HG03064 (cell line): ENCODE data around the gene GPSM1.
A peak's percentile ranks its signal among the peaks of the same experiment; 100 is the strongest.

Experiments
- ATAC-seq: cut with Tn5 transposase; IDR thresholded peaks from one replicate; pipeline ENCODE4 v1.9.1; 2021; ENCODE audit warnings: low read depth; ENCODE audit not compliant: unreplicated experiment

GPSM1 gene, protein sequence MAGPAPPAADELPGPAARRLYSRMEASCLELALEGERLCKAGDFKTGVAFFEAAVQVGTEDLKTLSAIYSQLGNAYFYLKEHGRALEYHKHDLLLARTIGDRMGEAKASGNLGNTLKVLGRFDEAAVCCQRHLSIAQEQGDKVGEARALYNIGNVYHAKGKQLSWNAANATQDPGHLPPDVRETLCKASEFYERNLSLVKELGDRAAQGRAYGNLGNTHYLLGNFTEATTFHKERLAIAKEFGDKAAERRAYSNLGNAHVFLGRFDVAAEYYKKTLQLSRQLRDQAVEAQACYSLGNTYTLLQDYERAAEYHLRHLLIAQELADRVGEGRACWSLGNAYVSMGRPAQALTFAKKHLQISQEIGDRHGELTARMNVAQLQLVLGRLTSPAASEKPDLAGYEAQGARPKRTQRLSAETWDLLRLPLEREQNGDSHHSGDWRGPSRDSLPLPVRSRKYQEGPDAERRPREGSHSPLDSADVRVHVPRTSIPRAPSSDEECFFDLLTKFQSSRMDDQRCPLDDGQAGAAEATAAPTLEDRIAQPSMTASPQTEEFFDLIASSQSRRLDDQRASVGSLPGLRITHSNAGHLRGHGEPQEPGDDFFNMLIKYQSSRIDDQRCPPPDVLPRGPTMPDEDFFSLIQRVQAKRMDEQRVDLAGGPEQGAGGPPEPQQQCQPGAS

DNA sequence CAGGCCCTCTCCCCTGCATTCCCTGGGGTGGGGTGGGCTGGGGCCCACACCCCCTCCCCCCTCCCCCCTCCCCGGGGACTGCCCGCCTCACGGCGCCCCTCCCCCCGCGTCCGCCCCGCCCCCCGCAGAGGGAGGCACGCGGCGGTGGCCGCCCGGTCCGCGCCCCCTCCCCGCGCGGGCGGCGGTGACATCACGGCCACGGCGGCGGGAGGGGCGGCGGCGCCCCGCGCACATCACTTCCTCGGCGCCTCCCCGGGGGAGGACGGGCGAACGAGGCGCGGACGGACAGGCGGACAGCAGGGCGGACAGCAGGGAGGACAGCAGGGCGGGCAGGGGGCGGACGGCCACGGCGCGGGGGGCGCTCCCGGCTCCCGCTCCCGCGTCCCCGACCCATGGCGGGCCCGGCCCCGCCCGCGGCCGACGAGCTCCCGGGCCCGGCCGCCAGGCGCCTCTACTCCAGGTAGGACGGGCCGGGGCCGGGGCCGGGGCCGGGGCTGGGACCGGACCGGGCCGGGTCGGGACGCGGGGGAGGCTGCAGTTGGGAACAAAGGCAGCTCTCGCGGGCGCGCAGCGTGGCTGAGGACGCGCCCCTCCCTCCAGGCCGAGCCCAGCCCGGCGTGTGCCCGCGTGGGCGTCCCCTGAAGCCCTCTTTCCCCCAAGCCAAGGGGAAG, at the start of gene GPSM1:
TSS of gene GPSM1 (plus strand) at position 236 of the 671 bp plus-strand sequence. CDS start at position 393, 157 bp downstream.
- no peak for ATAC-seq

DNA sequence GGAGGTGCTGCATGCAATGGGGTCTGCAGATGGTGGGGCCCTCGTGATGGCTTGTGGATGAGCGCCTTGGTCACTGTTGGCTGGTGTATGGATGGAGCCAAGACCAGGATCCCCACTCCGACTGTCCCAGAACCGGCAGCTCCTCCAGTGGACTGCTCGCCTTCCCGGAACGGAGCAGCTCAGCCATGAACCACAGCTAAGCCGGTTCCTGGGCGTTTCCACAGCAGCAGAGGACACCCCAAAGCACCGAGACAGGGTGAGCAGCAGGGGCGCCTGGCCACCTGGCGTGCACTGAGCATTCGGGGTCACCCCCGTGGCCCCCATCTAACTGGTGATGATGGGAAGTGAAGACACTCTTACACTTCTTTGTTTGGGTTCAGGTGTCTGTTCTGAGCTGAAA, 49.6 kb upstream of the GPSM1 start:
- no peak for ATAC-seq

DNA sequence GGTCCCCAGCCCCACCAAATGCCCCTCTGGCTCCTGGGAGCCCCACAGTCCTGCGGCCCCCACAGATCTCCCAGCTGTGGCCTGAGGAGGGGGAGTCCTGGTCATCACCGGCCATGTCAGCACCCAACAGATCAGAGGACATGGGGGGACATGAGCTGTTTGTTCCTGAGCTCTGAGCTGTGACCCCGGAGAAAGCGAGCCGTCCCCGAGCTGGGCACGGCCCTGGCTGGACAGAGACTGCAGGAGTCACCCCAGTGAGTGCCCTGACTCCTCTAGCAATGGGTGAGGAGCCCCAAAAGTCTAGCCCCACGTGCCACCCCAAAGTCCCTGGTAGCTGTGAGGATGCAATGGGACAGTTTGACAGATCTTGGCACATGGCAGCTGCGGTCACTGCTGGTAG, 49.1 kb upstream of the GPSM1 start:
- ATAC-seq: no peak

DNA sequence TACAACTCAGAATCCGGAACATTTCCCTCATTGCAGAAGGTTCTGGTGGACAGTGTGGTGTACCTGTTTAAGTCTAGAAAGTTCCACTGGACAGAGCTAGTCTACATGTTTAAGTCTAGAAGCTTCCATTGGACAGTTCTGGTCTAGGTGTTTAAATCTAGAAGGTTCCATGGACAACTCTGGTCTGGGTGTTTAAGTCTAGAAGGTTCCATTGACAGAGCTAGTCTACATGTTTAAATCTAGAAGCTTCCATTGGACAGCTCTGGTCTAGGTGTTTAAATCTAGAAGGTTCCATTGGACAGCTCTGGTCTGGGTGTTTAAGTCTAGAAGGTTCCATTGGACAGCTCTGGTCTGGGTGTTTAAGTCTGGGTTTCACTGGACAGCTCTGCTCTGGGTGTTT, 48.4 kb upstream of the GPSM1 start:
- no peak for ATAC-seq

DNA sequence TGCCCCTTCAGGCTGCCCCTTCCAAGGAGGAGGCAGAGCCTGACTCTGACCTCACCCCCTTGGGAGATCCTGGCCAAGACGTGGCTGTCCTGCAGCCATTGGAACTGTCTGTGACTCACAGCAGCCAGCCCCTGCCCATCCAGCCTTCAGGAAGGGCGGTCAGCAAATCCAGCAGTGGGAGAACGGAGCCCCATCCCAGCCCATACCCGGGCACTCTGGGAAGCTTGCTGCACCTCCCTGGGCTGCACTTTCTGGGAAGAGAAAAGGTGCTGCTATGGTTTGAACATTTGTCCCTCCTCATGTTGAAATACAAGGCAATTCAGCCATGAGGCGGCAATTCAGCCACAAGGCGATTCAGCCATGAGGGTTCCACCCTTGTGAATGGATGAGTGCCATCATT, 47.9 kb upstream of the GPSM1 start:
- no peak for ATAC-seq

DNA sequence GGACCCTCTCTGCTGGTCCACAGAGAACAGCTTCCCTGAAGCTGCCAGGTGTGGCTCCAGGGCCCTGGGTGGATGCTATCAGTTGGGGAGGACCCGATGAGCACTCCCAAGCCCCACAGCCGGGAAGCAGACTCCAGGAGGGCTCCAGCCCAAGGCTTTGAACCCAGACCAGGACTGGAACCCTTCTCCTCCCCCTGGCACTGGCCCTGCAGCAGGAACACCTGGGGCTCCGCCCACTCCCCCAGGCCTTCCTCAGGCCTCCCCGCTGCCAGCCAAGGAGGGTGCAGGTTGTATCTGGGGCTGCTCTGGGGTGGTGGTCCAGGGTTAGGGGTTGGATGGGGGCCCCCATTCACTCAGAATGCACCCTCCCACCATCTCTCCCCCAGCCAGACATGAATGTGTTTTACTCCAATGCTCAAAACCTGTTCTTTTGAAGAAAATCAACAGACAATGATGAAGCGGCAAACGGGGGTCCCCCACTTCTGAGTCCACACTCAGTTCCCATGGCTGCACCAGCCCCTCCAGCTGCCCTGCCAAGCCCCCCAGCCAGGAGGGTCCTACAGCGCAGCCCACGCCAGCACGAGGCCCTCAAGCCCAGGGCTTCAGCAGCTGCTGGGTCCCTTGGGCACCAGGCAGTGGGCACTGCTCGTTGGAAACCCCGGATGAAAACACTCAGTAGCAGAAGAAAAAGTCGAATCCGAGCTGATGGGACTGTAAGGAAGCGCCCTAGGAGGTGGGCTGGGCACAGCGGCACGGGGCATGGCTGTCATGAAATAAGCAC, 46.6 kb upstream of the GPSM1 start:
- ATAC-seq: no peak

DNA sequence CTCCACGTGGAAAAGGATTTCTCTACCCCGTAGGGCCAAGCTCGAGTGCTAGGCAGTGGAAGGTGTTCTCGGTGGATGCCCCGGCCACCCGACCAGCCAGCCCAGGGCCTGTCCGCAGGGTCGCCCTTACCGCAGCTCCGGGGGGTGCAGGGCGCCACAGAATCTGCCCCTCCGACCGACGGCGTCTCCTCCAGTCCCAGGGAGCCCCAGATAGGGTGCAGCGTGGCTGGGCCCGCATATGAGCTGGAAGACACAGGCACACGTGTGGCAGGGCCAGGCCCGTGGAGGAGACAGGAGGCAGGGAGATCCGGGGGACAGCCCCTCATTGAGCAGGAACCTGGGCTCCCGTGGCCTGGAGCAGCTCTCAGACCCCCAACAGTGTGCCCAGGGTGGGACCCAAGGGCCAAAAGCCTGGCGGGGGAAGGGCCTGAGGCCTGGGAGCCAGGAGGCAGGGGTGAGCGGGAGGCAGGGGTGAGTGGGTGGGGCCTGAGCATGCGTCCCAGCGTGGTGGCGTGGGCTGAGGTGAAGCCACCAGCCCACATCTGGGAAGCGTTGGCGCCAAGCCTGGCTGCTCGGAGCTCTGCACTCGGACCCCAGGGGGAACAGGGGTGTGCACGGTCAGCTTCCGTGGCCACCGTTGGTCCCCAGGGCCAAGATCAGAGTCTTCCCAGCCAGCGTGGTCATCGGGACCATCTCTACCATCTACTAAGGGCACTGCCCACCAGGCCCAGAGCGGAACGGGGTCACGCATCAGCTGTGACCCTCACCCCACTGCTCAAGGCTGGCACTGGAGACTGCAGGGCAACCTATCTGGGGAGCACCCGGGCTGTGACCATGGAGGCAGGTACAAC, 45.7 kb upstream of the GPSM1 start:
- no peak for ATAC-seq

DNA sequence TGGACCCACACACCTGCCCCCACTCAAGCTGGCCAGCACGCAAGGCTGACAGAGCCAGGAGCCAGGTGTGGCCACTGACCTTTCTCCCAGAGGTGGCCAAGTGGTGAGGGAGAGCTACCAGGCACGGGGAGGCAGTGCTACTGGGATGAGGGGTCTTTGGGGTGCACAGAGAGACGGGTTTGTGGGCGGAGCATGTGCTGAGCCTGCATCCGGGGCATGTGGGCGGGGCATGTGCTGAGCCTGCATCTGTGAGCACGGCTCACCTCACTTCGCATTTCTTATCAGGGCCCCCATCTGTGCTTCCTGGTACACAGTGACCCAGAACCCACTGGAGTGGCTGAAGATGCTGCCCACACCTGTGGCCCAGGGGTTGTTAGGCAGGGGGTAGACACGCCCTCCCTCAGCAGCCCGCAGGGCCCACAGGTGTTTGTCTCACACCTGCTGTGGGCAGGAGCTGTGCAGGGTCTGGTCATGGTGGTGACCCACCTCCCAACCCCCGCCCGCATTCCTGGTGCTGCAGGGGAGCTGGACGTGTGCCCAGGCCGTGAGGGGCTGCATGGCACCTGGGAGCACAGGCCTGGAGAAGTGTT, 45.0 kb upstream of the GPSM1 start:
- no peak for ATAC-seq

DNA sequence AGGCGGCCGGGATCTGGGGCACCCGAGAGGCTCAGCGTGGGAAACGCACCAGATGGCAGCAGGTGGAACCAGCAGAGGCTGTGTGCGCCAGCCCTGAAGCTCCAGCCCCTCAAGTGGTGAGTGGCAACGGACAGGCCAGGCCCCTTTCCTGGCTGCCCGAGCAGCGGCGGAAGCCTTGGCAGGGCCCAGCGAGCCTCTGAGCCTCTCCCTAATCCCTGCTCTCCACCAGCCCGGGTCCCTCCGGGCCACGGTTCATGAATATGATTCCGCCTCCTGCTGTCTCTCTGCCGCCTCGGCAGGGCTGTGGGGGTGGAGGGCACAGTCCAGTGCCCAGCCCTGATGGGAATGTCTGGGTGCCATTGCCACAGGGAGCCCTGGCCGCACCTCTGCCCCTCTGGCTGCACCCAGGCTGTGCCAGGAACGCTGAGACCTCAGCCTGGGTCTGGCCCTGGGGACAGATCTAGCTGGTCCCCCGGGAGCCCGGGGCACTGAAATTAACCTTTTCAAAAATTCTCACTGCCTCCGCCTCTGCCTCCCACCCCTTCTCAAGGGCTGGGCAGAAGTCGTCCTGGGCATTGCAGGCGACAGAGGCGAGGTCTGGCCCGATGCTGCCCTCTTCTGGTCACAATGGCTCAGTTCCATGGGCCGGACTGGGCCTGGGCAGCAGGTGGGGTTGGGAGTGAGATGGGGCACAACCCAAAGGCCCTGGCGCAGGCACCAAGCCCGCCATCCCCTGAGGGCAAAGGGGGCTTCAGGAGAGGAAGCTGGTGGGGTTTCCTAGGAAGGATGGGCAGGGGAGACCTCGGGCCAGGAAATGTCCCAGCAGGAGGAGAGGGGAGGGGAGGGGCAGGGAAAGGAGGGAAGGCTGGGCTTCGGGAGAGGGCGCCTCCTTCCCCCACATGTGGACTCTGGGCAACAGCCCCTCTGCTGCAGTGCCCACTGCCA, 43.8 kb upstream of the GPSM1 start:
- ATAC-seq: peak; percentile 60

DNA sequence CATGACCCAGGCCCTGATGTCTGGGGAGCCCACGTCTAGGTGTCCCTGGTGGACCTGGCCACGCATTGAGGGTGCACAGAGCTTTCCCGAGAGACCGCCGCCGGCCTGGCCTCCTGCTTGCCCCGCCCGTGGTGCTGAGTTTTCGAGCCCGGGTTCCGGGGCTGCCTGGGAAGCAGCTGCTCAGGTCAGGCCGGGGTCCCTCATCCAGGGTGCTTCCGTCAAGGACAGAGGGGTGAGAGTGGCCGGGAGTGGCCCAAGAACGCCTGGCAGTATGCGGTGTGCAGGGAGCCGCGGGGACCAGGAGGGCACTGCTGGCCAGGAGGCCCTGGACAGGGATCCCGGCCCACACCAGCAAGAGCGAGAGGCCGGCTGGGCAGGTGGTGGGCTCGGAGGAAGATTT, 43.0 kb upstream of the GPSM1 start:
- no peak for ATAC-seq

DNA sequence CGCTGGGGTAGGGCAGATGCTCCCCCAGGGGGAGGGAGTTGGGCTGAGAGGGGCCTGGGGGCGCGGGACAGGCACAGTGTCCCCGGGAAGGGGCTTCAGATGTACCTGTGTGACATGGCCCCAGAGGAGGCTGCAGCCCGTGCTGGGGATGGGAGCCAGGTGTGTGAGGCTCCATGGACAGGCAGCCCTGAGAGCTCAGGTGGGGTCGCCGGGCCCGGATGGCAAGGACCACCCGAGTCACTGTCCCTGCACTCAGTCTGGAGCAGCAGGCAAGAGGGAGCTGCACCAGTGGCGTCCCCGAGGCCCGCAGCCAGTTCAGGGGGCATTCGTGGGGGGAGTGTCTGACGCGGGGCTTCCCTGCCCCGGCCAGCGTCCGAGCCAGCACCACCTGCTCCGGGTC, 42.4 kb upstream of the GPSM1 start:
- no peak for ATAC-seq

DNA sequence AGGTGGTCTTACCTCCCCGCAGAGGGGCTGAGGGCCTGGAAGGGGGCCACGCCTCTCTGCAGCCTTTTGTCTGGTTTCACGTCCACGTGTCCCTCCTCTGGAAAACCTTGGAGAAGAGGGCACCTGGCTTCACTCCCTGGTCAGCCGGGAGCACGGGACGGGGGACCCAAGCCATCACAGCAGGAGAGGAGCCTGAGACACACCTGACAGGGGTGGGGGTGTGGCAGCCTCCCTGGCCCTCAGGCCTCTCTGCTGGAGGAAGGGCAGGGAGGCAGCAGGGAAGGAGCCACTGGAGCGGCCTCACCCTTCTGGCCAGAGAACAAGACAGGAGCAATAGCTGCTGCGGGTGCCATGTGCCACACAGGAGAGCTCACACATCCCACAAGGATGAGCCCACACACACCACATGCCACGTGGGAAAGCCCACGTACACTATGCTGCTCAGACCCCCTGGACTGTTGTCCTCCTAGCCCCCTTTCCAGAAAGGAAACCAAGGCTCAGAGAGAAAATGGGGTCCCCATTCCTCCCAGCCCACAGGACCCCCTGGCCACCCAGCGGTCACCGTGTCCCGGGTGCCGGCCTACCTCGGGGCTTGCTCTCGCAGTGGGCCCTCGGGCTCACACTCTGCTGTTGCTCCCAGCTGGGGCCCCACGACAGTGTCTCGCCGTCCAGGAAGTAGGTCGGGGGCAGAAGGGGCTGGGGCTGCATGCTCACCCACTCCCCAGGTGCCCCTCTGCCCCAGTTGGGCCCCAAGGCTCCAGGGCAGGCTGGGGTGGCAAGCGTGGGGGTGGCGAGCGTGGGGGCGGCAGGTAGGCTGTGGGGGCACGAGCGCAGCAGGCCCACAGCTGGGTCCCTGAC, 41.6 kb upstream of the GPSM1 start:
- ATAC-seq: no peak

DNA sequence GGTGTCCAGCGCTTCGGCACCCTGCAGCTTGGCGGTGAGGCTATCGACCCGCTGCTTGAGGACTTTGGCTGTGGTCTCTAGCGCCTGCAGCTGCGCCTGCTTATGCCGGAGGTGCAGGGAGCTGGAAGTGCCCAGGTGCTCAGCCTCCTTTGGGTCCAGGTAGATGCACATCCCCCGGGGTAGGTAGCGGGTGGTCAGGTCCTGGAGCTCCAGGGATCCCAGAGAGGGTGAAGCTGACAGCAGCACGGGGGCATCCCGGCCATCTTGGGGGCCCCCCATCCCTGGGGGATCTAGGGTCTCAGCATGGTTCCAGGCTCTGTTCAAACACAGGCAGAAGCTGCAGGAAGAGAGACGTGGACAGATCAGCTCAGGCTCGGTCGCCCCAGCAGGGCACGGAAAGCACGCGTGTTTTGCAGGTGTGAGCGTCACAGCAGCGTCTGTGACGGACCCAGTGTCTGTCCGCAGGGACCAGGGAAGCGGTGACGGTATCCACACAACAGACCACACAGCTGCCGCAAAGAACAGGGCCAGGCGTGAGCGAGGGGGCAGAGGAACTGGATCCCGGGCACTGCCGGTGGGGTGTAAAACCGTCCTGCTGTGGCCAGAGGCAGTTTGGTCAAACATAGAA, 40.9 kb upstream of the GPSM1 start:
- no peak for ATAC-seq

DNA sequence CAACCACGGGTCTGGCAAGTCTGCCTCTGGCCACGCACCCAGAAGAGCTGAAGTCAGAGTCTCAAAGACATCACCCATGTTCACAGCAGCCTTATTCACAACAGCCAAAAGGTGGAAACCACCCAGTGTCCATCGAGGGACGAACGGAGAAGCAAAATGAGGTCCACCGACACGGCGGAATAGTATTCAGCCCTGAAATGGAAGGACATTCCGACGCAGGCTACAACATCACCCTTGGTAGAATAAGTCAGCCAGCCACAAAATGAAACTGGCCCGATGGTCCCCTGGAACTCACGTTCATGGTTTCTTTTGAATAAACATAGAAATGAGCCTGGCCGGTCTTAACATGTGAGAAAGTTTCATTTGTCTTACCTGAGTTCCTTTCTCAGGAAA, 40.4 kb upstream of the GPSM1 start:
- ATAC-seq: no peak

DNA sequence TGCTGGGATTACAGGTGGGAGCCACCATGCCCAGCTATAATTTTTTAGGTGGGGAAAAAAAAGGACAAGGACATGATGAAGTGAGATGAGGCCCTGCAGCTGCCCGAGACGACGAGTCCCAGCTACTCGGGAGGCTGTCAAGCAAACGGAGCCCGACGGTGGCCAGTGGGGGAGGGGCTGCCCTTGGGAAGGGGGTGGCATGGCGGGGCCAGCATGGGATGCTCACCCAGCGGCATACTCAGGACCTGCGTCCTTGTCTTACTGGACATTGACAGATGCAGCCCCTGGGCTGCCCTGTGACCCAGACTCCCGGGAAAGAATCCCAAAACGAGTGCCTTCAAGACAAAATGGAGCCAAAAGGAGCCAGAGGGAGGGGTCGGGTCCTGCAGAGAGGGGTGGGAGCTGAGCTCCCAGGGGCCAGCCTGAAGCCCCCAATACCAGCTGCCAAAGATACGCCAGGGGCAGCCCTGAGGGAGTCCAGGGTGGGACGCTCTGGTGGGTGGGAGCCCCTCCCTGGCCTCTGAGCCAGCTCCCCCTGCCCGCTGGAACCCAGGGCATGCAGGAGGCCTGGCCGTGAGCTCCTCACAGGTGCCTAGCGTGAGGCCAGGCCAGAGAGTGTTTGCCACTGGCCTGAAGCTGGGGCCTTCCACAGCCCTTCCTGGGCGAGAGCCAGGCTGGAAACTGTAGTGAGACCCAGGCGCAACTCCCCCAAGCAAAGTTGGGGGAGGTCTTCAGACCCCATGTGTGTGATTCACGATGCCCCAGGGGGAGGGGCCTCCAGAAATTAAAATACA, 39.2 kb upstream of the GPSM1 start:
- no peak for ATAC-seq
